ENCODE results near the gene PSAT1. TPM values are rescaled to one million over a fixed set of nuclear protein-coding genes. Genes with fewer than 3 reads are reported as not detected.

The PSAT1 gene
- total RNA-seq, 1 experiment from 2014 or later, result 45.6 TPM

GRCh38 chr9:78368236-78368635, 71.3 kb downstream of the PSAT1 start:
- H4K20me1 ChIP-seq (ENCODE audit: low read length), result no peaks in the 10 kb centered on the region
- no peak overlapping the region for H2AFZ ChIP-seq (ENCODE audit: low read length)
- no peak for ATAC-seq
- H3K36me3 ChIP-seq (ENCODE audit: low read depth, low read length), result no peaks in the 10 kb centered on the region
- ChIA-PET CTCF (interaction anchor here (0.6 kb wide), 1 partner anchor 55 kb away, joined by 3 read pairs; no protein-coding TSS in a partner anchor), POLR2A (ENCODE audit: unreplicated experiment) (interaction anchor here (0.6 kb wide), 1 partner anchor 38 kb away, joined by 4 read pairs; no protein-coding TSS in a partner anchor)
- H3K4me3 ChIP-seq (ENCODE audit: low read length), result no peak overlapping the region
- TF ChIP-seq EZH2phosphoT487 (IDR thresholded peaks at IDR 0.05; ENCODE audit: borderline replicate concordance, low read length), result no peak
- no peak for TF ChIP-seq CTCF (conservative IDR thresholded peaks at IDR 0.05; ENCODE audit: low read depth, low read length)
- TF ChIP-seq EZH2 (IDR thresholded peaks at IDR 0.05; ENCODE audit: low read length, unreplicated experiment), result no peak
- H3K9ac ChIP-seq (ENCODE audit: low read length), result no peak overlapping the region
- H3K4me2 ChIP-seq (ENCODE audit: low read length), result no peak overlapping the region
- no peaks in the 10 kb centered on the region for H3F3A ChIP-seq (ENCODE audit: low read length, unreplicated experiment)
- BruUV-seq (replicated peaks), result no TSS peak
- H3K9me3 ChIP-seq (ENCODE audit: low read length), result no peaks in the 10 kb centered on the region
- H3K4me1 ChIP-seq (ENCODE audit: insufficient read depth, low read length), result peaks cover 5% of the 10 kb centered on the region
- no peak for DNase-seq
- H3K9me2 ChIP-seq (replicated peaks; ENCODE audit: low read length), result no peaks in the 10 kb centered on the region
- no peaks in the 10 kb centered on the region for H3K79me2 ChIP-seq (ENCODE audit: low read length)
- H3K27ac ChIP-seq (ENCODE audit: low read length), result no peak overlapping the region
- no peaks in the 10 kb centered on the region for H3K27me3 ChIP-seq (ENCODE audit: low read length)
- intact Hi-C loops (cut with micrococcal nuclease), result no loop called here

GRCh38 chr9:78369639-78370219, 72.8 kb downstream of the PSAT1 start:
- Histone ChIP-seq H3K27me3 (ENCODE audit: low read length) (no peaks in the 10 kb centered on the region), H3K4me1 (ENCODE audit: insufficient read depth, low read length) (no peaks in the 10 kb centered on the region; the same call in 1 of the 2 replicates), H3F3A (ENCODE audit: low read length, unreplicated experiment) (no peaks in the 10 kb centered on the region), H3K36me3 (ENCODE audit: low read depth, low read length) (no peaks in the 10 kb centered on the region), H2AFZ (ENCODE audit: low read length) (no peak overlapping the region), H3K9ac (ENCODE audit: low read length) (no peak overlapping the region), H3K4me3 (ENCODE audit: low read length) (no peak overlapping the region), H3K4me2 (ENCODE audit: low read length) (no peak overlapping the region), H3K9me3 (ENCODE audit: low read length) (no peaks in the 10 kb centered on the region), H4K20me1 (ENCODE audit: low read length) (no peaks in the 10 kb centered on the region), H3K27ac (ENCODE audit: low read length) (no peak overlapping the region), H3K9me2 (replicated peaks; ENCODE audit: low read length) (no peaks in the 10 kb centered on the region), H3K79me2 (ENCODE audit: low read length) (no peaks in the 10 kb centered on the region)
- no TSS peak for BruUV-seq (replicated peaks)
- peak; percentile 73 for DNase-seq
- intact Hi-C loops (cut with micrococcal nuclease), result loop anchor here (1.0 kb wide), 1 partner anchor 108 kb away; no protein-coding TSS in a partner anchor
- CTCF ChIA-PET, result interaction anchor here (0.7 kb wide), 1 partner anchor 221 kb away, joined by 5 read pairs; no protein-coding TSS in a partner anchor
- TF ChIP-seq CTCF (conservative IDR thresholded peaks at IDR 0.05; ENCODE audit: low read depth, low read length) (peak; percentile 87), EZH2 (IDR thresholded peaks at IDR 0.05; ENCODE audit: low read length, unreplicated experiment) (no peak)
- POLR2A ChIA-PET (ENCODE audit: unreplicated experiment), result no interaction called here
- ATAC-seq, result peak; percentile 87

- peak overlapping the region; percentile 97 for H2AFZ ChIP-seq (ENCODE audit: low read length)
- no peaks in the 10 kb centered on the region for H3K36me3 ChIP-seq (ENCODE audit: low read depth, low read length)
- H3K9ac ChIP-seq (ENCODE audit: low read length), result peak overlapping the region; percentile 28; the same call in 1 of the 2 replicates
Measured at GRCh38 chr9:78370991-78371390, 74.1 kb downstream of the PSAT1 start.

More at GRCh38 chr9:78370991-78371390, 74.1 kb downstream of the PSAT1 start:
- ChIA-PET CTCF (no interaction called here), POLR2A (ENCODE audit: unreplicated experiment) (interaction anchor here (0.7 kb wide), 1 partner anchor 94 kb away, joined by 6 read pairs; no protein-coding TSS in a partner anchor)
- no peaks in the 10 kb centered on the region for H3K9me2 ChIP-seq (replicated peaks; ENCODE audit: low read length)
- H3K79me2 ChIP-seq (ENCODE audit: low read length), result no peaks in the 10 kb centered on the region
- no peaks in the 10 kb centered on the region for H3K27me3 ChIP-seq (ENCODE audit: low read length)
- H3K4me1 ChIP-seq (ENCODE audit: insufficient read depth, low read length), result no peaks in the 10 kb centered on the region; the same call in 1 of the 2 replicates
- peak; percentile 23 for DNase-seq
- ATAC-seq, result peak; percentile 43
- no peaks in the 10 kb centered on the region for H3K9me3 ChIP-seq (ENCODE audit: low read length)
- TF ChIP-seq EZH2phosphoT487 (IDR thresholded peaks at IDR 0.05; ENCODE audit: borderline replicate concordance, low read length), result no peak
- TF ChIP-seq EZH2 (IDR thresholded peaks at IDR 0.05; ENCODE audit: low read length, unreplicated experiment), result no peak
- no peak for TF ChIP-seq CTCF (conservative IDR thresholded peaks at IDR 0.05; ENCODE audit: low read depth, low read length)
- no TSS peak for BruUV-seq (replicated peaks)
- H3K27ac ChIP-seq (ENCODE audit: low read length), result no peak overlapping the region
- no peaks in the 10 kb centered on the region for H3F3A ChIP-seq (ENCODE audit: low read length, unreplicated experiment)
- peak overlapping the region; percentile 91 for H3K4me2 ChIP-seq (ENCODE audit: low read length)
- H3K4me3 ChIP-seq (ENCODE audit: low read length), result peak overlapping the region; percentile 75
- intact Hi-C loops (cut with micrococcal nuclease), result no loop called here
- H4K20me1 ChIP-seq (ENCODE audit: low read length), result no peaks in the 10 kb centered on the region
